ENCODE results near the gene SIK3.
"Not testable (repeated sequence)": the region's sequence is repeated elsewhere in the genome, so short reads cannot be mapped to it uniquely, and the experiment has no call there.

Gene SIK3

GRCh38 chr11:116811194-116811593, 287.0 kb downstream of the SIK3 start:
- DNase-seq: no peak

GRCh38 chr11:116808262-116809175, 289.7 kb downstream of the SIK3 start:
- DNase-seq: no peak

GRCh38 chr11:116807601-116808261, 290.5 kb downstream of the SIK3 start:
- no peak for DNase-seq

- DNase-seq: no peak
These were observed 294.2 kb downstream of the SIK3 start for GRCh38 chr11:116804001-116804400.

GRCh38 chr11:116801662-116802061, 296.6 kb downstream of the SIK3 start:
- not testable (repeated sequence) for DNase-seq

- DNase-seq: no peak
These were observed 297.6 kb downstream of the SIK3 start for GRCh38 chr11:116800610-116801009.

- no peak for DNase-seq
These were observed 299.9 kb downstream of the SIK3 start for GRCh38 chr11:116798368-116798767.

GRCh38 chr11:116797816-116798215, 300.4 kb downstream of the SIK3 start:
- no peak for DNase-seq

GRCh38 chr11:116796548-116796947, 301.7 kb downstream of the SIK3 start:
- DNase-seq: no peak

GRCh38 chr11:116794851-116795250, 303.4 kb downstream of the SIK3 start:
- no peak for DNase-seq

GRCh38 chr11:116793772-116794097, 304.5 kb downstream of the SIK3 start:
- DNase-seq: no peak

Measured in activated CD8-positive, alpha-beta memory T cell treated with anti-CD3 and anti-CD28 coated beads, Interleukin-2, amount 50 U/mL, for 48 hours (primary cell).